Measurements from ENCODE around the gene GP5. TPM values are rescaled to one million over a fixed set of nuclear protein-coding genes. Genes with fewer than 3 reads are reported as not detected.
A peak's percentile ranks its signal among the peaks of the same experiment; 100 is the strongest.

GP5 gene
- total and polyA plus RNA-seq, 2 of the 13 experiments (the other 11 are each of a cell fraction or from before 2014, with no cell fraction given): not detected

DNA sequence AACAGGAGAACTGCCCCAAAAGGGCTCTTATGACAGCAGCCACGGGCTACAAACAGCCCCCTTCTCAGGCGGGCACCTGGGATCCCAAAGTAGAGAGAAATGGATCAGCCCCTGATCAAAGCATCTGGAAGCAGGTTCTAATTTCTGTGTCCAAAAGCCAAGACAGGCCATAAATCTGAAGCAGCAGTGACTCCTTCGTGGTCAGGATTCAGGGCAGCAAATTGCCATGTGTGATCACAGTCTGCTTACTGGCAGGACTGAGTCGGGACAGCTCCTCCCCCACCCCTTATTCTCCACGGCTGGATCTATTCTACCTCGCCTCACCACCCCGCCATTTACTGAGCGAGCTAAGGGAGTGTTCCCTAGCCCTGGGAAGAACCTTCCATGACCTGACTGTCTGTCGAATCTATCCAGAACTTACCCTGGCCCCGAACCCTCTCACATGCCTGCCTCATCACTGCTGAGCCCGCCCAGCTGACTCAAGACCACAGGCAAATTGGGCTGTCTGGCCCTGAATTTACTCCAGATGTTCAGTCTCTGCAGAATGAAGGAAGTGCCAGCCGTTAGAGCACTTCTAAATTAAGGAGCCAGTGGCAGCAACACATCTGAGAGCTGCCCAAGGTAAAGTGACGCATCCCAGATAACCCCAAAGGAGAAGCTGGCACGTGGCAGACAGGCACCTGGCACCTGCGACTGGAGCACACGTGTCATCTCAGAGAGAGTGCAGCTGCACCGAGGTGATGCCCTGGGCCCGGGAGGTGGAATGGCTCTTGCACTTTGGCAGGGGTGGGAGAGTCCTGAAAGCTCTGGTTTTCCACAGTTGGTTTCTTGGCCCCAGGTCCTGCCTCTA is 30.8 kb downstream of the GP5 start:
- FAIRE-seq (no peak), DNase-seq (ENCODE audit: low spot score) (no peak), ATAC-seq (no peak; the same call in 2 of the 3 replicates)
- H4K20me1 ChIP-seq (ENCODE audit: insufficient read depth, low read length): no peaks in the 10 kb centered on the region
- no peaks in the 10 kb centered on the region for H3K79me2 ChIP-seq (ENCODE audit: insufficient read depth, low read length)
- 49% methylated on average over 14 of the region's 18 CpGs for whole genome bisulfite sequencing (ENCODE audit: low lambda C conversion rate)
- CTCF ChIA-PET (ENCODE audit: low intra/inter-chr PET ratio, low total read pairs): no interaction called here
- no peak overlapping the region for H3K4me3 ChIP-seq (replicated peaks in 1 of 3; ENCODE audit: insufficient read depth in 1 of 3, low read depth in 2 of 3, low read length in 3 of 3)
- H3K9me3 ChIP-seq (ENCODE audit: low read length): no peaks in the 10 kb centered on the region
- intact Hi-C loops (cut with micrococcal nuclease; ENCODE audit: unreplicated experiment): loop anchor here (2.0 kb wide), 1 partner anchor 37 kb away; no protein-coding TSS in a partner anchor
- POLR2A ChIA-PET: no interaction called here
- H3K27me3 ChIP-seq (ENCODE audit: control insufficient read depth in 1 of 2, insufficient read depth in 2 of 2, low read length in 2 of 2): peaks cover 13 to 74% of the 10 kb centered on the region in 2 experiments; a peak in 4 of 5 replicates
- H3K27ac ChIP-seq (ENCODE audit: extremely low read length, insufficient read depth, low read length): no peak overlapping the region
- BruUV-seq (replicated peaks): no TSS peak
- H3K9ac ChIP-seq (ENCODE audit: insufficient read depth, low read depth, low read length): no peak overlapping the region
- TF ChIP-seq, protein P1, sequence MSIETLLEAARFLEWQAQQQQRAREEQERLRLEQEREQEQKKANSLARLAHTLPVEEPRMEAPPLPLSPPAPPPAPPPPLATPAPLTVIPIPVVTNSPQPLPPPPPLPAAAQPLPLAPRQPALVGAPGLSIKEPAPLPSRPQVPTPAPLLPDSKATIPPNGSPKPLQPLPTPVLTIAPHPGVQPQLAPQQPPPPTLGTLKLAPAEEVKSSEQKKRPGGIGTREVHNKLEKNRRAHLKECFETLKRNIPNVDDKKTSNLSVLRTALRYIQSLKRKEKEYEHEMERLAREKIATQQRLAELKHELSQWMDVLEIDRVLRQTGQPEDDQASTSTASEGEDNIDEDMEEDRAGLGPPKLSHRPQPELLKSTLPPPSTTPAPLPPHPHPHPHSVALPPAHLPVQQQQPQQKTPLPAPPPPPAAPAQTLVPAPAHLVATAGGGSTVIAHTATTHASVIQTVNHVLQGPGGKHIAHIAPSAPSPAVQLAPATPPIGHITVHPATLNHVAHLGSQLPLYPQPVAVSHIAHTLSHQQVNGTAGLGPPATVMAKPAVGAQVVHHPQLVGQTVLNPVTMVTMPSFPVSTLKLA (IDR thresholded peaks at IDR 0.05): peak; percentile 55; the same call in 1 of the 2 replicates
- TF ChIP-seq RELA (CRISPR knock-in tag; IDR thresholded peaks at IDR 0.05): no peak
- no peak for TF ChIP-seq ZNF317 (CRISPR knock-in tag; IDR thresholded peaks at IDR 0.05)
- no peak for TF ChIP-seq SOX6 (IDR thresholded peaks at IDR 0.05)
- no peak for TF ChIP-seq SOX6 (CRISPR knock-in tag; IDR thresholded peaks at IDR 0.05)
- no peak overlapping the region for H2AFZ ChIP-seq (ENCODE audit: low read length)
- H3K4me1 ChIP-seq (ENCODE audit: insufficient read depth, low read length): peaks cover 14% of the 10 kb centered on the region
- in situ Hi-C loops (cut with HindIII; ENCODE audit: extremely low pct_ligation_motif_present, low pct_unique_long_range_greater_than_20kb): no loop called here
- H3K4me2 ChIP-seq (ENCODE audit: low read depth, low read length): no peak overlapping the region
- H3K36me3 ChIP-seq (replicated peaks in 1 of 2; ENCODE audit: control insufficient read depth in 1 of 2, insufficient read depth in 2 of 2, low read length in 2 of 2): no peaks in the 10 kb centered on the region

DNA sequence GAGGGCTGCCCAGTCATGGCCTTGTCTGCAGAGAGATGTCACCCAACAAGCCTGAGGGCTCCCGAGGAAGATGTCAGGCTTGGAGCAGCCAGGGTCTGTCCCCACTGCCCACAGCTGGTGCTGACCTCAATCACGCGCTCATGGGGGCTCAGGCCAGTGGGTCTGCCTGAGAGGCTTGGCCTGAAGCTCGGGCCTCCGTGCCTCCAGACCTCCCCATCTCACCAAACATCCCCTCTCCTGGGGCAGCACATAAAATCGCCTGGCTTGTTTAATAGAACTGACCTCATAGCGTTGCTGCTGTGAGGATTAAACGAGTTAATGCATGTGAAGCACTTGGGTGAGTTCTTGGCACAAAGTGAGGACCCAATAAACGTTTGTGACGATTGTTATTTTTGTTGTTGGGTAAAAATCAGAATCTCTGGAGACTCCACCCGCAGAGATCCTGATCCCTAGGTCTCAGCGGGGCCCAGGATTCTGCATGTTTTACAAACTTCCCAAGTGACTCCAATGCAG is 33.0 kb downstream of the GP5 start:
- in situ Hi-C loops (cut with HindIII; ENCODE audit: extremely low pct_ligation_motif_present, low pct_unique_long_range_greater_than_20kb) (no loop called here), intact Hi-C loops (cut with micrococcal nuclease; ENCODE audit: unreplicated experiment) (no loop called here)
- no peaks in the 10 kb centered on the region for H3K9me3 ChIP-seq (ENCODE audit: low read length)
- WGBS (ENCODE audit: low lambda C conversion rate): 19% methylated on average over 9 of the region's 12 CpGs
- no peak for FAIRE-seq
- ATAC-seq: no peak
- peaks cover 14% of the 10 kb centered on the region for H3K4me1 ChIP-seq (ENCODE audit: insufficient read depth, low read length)
- no peaks in the 10 kb centered on the region for H3K36me3 ChIP-seq (replicated peaks in 1 of 2; ENCODE audit: control insufficient read depth in 1 of 2, insufficient read depth in 2 of 2, low read length in 2 of 2)
- DNase-seq (ENCODE audit: low spot score): no peak
- no peaks in the 10 kb centered on the region for H3K79me2 ChIP-seq (ENCODE audit: insufficient read depth, low read length)
- H3K27ac ChIP-seq (ENCODE audit: extremely low read length, insufficient read depth, low read length): no peak overlapping the region
- H3K4me3 ChIP-seq (replicated peaks in 1 of 3; ENCODE audit: insufficient read depth in 1 of 3, low read depth in 2 of 3, low read length in 3 of 3): no peak overlapping the region
- no peak overlapping the region for H3K4me2 ChIP-seq (ENCODE audit: low read depth, low read length)
- ChIA-PET CTCF (ENCODE audit: low intra/inter-chr PET ratio, low total read pairs) (no interaction called here), POLR2A (no interaction called here)
- BruUV-seq (replicated peaks): no TSS peak
- H3K27me3 ChIP-seq (ENCODE audit: control insufficient read depth in 1 of 2, insufficient read depth in 2 of 2, low read length in 2 of 2): peaks cover 13 to 76% of the 10 kb centered on the region in 2 experiments; a peak in 4 of 5 replicates
- no peak overlapping the region for H3K9ac ChIP-seq (ENCODE audit: insufficient read depth, low read depth, low read length)
- no peak overlapping the region for H2AFZ ChIP-seq (ENCODE audit: low read length)
- no peaks in the 10 kb centered on the region for H4K20me1 ChIP-seq (ENCODE audit: insufficient read depth, low read length)
- no peak for TF ChIP-seq NFRKB (IDR thresholded peaks at IDR 0.05)
- TF ChIP-seq, protein P2, sequence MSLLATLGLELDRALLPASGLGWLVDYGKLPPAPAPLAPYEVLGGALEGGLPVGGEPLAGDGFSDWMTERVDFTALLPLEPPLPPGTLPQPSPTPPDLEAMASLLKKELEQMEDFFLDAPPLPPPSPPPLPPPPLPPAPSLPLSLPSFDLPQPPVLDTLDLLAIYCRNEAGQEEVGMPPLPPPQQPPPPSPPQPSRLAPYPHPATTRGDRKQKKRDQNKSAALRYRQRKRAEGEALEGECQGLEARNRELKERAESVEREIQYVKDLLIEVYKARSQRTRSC (CRISPR knock-in tag; IDR thresholded peaks at IDR 0.05; ENCODE audit: low read depth): no peak
- TF ChIP-seq HMGA1 (CRISPR knock-in tag; conservative IDR thresholded peaks at IDR 0.05): no peak
- TF ChIP-seq, protein P3, sequence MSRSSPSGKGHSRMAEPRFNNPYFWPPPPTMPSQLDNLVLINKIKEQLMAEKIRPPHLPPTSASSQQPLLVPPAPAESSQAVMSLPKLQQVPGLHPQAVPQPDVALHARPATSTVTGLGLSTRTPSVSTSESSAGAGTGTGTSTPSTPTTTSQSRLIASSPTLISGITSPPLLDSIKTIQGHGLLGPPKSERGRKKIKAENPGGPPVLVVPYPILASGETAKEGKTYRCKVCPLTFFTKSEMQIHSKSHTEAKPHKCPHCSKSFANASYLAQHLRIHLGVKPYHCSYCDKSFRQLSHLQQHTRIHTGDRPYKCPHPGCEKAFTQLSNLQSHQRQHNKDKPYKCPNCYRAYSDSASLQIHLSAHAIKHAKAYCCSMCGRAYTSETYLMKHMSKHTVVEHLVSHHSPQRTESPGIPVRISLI (CRISPR knock-in tag; IDR thresholded peaks at IDR 0.05; ENCODE audit: borderline replicate concordance): no peak
